GM04504 (cell line): ENCODE data around the gene RFPL3.
"Not testable (repeated sequence)": the region's sequence is repeated elsewhere in the genome, so short reads cannot be mapped to it uniquely, and the experiment has no call there.

Experiments
- DNase-seq: peaks from one replicate; pipeline ENCODE4 v3.0.0-alpha.2; 2012; ENCODE audit warnings: low read depth

RFPL3 gene

GRCh38 chr22:32353840-32354239 lies 3.8 kb upstream of the RFPL3 start:
- no peak for DNase-seq

GRCh38 chr22:32354360-32355351 lies 3.0 kb upstream of the RFPL3 start:
- peak; percentile 3 for DNase-seq

DNA sequence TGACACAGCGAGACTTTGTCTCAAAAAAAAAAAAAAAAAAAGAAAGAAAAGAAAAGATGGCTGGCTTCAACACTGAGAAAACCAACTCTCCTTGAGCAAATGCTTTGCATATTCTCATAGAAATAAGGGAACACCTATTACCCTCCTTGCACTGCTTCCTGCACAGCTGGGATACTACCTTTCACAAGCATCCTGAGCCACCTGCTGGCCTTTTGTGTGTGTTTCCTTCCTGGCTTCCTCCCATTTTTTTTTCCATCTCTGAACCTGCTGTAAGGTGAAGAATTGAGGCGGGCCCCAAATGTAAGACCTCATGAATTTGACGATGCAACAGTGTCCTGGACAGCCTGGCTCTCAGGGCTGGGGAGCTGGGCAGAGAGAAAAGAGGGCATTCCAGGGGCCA lies 1.9 kb upstream of the RFPL3 start:
- DNase-seq = no peak

DNA sequence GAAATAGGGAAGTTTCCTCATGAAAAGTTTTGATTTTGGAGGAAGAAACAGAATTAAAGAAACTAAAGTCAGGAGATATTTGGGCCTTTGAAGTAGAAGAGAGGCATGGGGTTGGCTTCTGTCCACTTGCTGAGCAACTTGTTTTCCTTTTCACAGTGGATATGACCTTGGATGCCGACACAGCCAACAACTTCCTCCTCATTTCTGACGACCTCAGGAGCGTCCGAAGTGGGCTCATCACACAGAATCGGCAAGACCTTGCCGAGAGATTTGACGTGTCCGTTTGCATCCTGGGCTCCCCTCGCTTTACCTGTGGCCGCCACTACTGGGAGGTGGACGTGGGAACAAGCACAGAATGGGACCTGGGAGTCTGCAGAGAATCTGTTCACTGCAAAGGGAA lies 2.4 kb downstream of the RFPL3 start:
- not testable (repeated sequence) for DNase-seq

GRCh38 chr22:32361257-32361656 lies 3.6 kb downstream of the RFPL3 start:
- no peak for DNase-seq

DNA sequence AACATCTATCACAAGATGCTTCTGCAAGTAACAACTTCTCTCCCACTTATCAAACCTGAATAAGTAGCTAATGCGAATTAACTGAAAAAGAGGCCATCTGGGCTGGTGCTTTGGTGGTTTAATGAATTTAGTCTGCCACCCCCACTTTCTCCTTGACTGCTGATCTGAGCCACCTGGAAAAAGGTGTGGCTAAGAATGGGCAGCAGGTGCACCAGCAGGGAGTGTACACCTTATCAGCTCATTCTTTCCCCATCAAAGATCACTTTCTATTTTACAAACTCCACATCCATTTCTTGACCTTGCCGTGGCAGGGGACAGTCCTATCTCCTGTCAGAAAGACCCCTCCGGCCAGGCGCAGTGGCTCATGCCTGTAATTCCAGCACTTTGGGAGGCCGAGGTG lies 6.5 kb downstream of the RFPL3 start:
- DNase-seq = no peak

GRCh38 chr22:32375678-32376450 lies 18.2 kb downstream of the RFPL3 start:
- no peak for DNase-seq

- DNase-seq = no peak
These were observed 19.0 kb downstream of the RFPL3 start for GRCh38 chr22:32376681-32377080.

- DNase-seq = no peak
These were observed 21.1 kb downstream of the RFPL3 start for GRCh38 chr22:32378707-32379272.

DNA sequence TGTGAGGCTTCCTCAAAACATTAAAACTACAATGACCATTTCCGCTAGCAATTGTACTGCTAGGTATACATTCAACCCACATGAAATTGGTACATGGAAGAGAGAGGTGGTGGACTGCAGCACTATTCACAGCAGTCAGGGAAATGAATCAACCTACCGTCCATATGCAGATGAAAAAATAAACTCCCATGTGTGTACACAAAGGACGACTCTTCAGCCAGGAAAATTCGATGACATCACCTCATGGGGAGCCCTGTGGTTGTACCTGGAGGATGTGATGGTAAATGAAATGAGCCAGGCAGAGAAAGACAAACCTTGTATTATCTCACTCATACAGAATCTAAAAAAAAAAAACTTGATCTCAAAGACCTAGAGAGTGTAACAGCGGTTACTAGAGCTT lies 23.3 kb downstream of the RFPL3 start:
- no peak for DNase-seq

DNA sequence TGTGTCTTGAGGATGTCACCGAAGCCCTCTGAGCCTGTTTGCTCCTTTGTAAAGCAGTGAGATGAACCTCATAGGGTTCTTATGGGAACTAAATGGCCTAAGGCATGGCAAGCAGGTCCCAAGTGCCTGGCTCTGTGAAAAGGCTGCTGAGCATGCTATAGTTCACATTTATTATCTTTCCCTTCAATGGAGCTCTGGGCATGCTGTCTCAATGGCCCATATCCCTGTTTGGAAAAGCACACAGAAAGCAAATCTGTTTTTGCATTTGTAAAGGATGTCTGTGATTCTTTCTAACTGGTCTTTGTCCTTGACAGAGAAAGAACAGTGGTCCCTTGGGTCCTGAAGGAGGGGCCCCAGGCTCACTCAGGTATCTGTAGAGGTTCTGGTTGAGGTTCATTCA lies 28.0 kb downstream of the RFPL3 start:
- no peak for DNase-seq

GRCh38 chr22:32389685-32390084 lies 32.0 kb downstream of the RFPL3 start:
- no peak for DNase-seq

DNA sequence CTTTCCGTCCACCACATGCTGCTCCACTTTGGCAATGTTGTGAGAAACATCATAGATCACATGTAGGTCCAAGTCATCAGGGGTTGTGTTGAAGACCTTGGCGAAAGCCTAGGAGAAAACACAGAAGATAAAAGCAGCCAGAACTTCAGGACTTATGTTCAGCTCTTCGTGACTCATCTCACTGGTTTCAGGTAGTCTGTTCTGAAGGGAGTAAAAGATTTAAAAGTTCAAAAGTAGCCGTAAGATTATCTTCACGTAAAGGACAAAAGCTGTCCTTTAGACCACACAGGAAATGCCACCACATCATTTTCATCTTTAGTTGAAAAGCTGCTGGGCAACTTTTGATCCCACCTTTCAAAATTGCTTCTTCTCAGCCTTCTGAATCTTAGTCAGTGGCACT lies 37.4 kb downstream of the RFPL3 start:
- no peak for DNase-seq

- no peak for DNase-seq
These were observed 38.6 kb downstream of the RFPL3 start for GRCh38 chr22:32396255-32396654.

GRCh38 chr22:32396746-32397145 lies 39.1 kb downstream of the RFPL3 start:
- peak; percentile 32 for DNase-seq

GRCh38 chr22:32401486-32401885 lies 43.8 kb downstream of the RFPL3 start:
- no peak for DNase-seq

DNA sequence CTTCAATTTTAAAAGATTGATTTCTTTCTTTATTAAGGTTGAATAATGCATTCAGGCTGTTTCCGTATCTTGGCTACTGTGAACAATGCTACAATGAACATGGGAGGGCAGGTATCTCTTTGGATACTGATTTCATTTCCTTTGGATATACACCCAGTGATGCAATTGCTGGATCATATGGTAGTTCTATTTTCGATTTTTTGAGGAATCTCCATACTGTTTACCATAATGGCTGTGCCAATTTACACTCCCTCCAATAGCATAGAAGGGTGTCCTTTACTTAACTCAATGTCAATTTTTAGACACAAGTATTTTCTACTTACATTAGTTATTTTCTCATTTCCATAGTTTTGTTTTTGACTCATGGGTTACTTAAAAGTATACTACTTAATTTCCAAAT lies 46.4 kb downstream of the RFPL3 start:
- no peak for DNase-seq

DNA sequence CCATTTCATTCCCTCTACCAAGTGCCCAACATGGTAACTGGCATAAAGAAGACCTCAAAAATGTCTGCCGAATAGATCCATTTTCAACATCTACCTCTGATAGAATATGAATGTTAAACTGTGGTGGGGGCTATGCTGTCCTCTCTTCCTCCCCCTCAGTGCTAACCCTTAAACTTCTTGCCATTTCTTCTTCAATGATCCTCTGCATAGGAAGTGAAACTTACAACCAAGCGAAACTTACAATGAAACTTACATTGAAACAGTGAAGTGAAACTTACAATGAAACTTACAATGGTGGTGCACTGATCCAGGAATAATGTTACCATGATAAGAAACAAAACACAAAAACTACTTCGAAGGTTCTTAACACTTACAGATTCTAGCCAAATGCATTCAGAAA lies 49.6 kb downstream of the RFPL3 start:
- no peak for DNase-seq

DNA sequence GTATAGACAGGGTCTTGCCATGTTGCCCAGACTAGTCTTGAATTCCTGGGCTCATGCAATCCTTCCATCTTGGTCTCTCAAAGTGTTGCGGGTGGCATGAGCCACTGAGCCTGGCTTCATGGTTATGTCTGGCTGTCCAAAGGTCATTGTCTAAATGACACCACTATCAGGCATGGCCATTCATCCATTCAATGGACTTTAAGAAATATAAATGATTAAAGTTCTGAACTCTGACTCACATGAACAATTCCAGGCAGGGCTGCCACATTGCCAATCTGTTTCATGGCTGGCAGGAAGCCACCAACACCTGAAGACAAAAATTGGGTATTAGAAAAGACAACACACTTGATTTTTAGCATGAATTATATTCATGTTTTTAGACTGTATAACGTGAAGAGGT lies 50.3 kb downstream of the RFPL3 start:
- no peak for DNase-seq

GRCh38 chr22:32409977-32410376 lies 52.3 kb downstream of the RFPL3 start:
- DNase-seq = no peak

GRCh38 chr22:32410459-32410858 lies 52.8 kb downstream of the RFPL3 start:
- DNase-seq = no peak
